Retinal pigment epithelial cell (primary cell): ENCODE data around the gene SOCS7.

Source experiments
- DNase-seq: peaks from one replicate; pipeline ENCODE4 v3.0.0-alpha.2; 2010; ENCODE audit warnings: low read depth
- H3K4me3 ChIP-seq: 2 replicates; pipeline ENCODE4 v1.5.1; 2011; ENCODE audit warnings: mild to moderate bottlenecking, low read length, control low read depth, moderate library complexity
- TF ChIP-seq, protein P1 (sequence below): conservative IDR thresholded peaks from 2 replicates; pipeline ENCODE4 v1.5.1; 2011; ENCODE audit warnings: low read depth, low read length, control low read depth, inconsistent platforms

The SOCS7 gene

DNA sequence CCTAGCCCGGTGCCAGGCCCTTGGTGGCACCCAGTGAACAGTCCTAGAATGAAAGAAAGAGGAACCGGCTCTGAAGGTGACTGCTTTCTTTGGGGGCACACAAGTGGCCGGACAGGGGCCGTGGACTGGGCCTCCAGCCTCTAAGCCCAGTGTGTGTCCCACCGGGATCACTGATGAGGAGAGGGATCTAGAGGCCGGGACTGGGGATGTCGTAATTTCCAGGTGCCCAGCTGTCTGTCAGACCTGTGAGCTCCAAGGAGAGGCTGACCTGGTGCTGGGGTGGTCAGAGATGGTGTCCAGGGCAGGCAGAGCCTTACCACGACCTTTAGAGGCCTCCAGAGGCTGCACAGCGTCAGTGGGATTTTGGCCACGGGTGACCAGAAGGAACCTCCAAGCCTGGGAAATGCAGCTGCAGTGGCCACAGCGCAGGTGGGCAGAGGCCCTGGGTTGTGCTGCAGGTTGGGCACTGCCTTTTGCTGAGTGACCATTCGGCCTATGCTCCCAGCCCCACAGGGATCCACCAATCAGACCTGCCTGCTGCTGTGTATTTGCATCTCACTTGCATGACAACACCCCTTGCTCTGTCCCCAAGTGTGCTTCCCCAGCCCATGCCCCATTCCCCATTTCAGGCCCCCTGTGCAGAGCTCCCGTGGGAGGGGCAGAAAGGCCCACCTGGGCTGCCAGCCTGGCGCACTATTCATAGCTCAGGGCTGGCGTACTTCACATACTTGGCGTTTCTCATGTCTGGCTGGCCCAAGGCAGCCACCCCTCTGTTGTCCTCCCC lies 89.2 kb downstream of the SOCS7 start:
- TF ChIP-seq, protein P1, sequence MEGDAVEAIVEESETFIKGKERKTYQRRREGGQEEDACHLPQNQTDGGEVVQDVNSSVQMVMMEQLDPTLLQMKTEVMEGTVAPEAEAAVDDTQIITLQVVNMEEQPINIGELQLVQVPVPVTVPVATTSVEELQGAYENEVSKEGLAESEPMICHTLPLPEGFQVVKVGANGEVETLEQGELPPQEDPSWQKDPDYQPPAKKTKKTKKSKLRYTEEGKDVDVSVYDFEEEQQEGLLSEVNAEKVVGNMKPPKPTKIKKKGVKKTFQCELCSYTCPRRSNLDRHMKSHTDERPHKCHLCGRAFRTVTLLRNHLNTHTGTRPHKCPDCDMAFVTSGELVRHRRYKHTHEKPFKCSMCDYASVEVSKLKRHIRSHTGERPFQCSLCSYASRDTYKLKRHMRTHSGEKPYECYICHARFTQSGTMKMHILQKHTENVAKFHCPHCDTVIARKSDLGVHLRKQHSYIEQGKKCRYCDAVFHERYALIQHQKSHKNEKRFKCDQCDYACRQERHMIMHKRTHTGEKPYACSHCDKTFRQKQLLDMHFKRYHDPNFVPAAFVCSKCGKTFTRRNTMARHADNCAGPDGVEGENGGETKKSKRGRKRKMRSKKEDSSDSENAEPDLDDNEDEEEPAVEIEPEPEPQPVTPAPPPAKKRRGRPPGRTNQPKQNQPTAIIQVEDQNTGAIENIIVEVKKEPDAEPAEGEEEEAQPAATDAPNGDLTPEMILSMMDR = no peak
- H3K4me3 ChIP-seq = no peak overlapping the region
- no peak for DNase-seq

DNA sequence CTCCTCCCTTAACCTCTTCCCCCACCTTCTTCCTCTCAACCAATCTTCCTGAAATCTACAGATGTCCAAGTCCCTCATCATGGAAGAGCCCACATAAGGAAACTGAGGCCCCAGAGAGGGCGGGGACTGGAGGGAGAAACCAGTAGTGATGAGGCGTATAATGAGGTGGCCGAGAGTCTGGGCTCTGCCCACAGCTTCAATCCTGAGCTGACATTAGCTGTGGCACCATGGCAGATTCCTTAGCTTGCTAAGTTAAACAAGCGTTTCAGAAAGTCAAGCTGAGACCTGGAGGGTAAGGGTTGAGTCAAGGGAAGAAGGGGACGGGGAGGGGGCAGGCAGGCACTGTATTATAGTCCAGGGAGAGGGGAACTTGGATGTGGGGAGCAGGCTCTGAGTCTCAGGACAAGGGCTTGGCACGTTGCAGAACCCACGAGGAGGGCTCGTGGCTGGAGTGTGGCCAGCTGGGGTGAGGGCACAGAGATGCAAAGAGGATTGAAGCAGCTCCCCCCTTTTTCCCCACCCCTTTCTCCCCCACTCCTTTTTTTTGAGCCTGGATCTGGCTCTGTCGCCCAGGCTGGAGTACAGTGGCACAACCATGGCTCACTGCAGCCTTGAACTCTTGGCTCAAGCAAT lies 89.9 kb downstream of the SOCS7 start:
- TF ChIP-seq, protein P1 = no peak
- no peak for DNase-seq
- H3K4me3 ChIP-seq = no peak overlapping the region

GRCh38 chr17:38442548-38442947 lies 90.9 kb downstream of the SOCS7 start:
- TF ChIP-seq, protein P1 = no peak
- H3K4me3 ChIP-seq = no peak overlapping the region
- no peak for DNase-seq

DNA sequence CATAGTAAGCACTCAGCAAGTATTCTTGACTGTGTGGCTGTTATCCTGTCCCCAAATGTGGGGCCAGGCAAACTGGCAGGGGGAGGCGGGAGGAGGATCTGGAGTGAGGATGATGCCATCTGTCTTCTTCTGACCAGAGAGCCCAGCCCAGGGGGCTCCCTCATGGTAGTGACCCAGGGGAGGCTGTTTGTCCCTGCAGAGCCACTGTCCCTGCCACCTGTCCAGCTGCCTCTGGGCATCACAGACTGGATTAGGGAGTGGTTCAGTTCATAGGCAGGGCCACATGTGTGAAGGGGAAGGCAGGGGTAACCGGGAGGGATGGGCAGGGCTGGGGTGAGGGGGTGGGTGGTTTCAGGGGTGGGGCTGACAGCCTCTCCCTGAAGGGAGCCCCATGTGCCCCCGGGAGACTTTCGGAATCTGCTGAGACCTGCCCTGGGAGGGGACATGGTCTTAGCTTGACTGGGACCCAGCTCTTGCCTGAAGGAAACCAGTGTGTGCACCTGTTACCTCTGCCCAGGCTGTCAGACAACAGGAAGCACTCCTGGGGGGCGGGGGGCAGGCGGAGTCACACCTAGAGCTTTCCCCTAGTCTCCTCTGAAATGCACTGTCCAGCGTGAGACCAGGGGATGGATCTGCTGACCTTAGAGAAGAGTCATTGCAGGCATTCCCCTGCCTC lies 91.8 kb downstream of the SOCS7 start:
- no peak overlapping the region for H3K4me3 ChIP-seq
- TF ChIP-seq, protein P1 = no peak

GRCh38 chr17:38444151-38444550 lies 92.5 kb downstream of the SOCS7 start:
- TF ChIP-seq, protein P1 = peak; percentile 96
- no peak for DNase-seq
- H3K4me3 ChIP-seq = no peak overlapping the region

More for the DNA sequence above, 91.8 kb downstream of the SOCS7 start:
- DNase-seq = no peak

- no peak for DNase-seq
- TF ChIP-seq, protein P1 = no peak
- no peak overlapping the region for H3K4me3 ChIP-seq
Measured at GRCh38 chr17:38447502-38448085, 96.0 kb downstream of the SOCS7 start.
